ENCODE data around the gene SPARCL1.

Gene SPARCL1

GRCh38 chr4:87510747-87511146 is 18.4 kb downstream of the SPARCL1 start:
- POLR2A ChIA-PET, result no interaction called here
- CTCF ChIA-PET, result no interaction called here
- no peak for DNase-seq (ENCODE audit: extremely low spot score)
- TF ChIP-seq ARNT (IDR thresholded peaks at IDR 0.05) (no peak), FOXM1 (IDR thresholded peaks at IDR 0.05; ENCODE audit: borderline replicate concordance) (no peak), ZNF384 (IDR thresholded peaks at IDR 0.05) (no peak), BHLHE40 (IDR thresholded peaks at IDR 0.05; ENCODE audit: borderline replicate concordance) (no peak), NFRKB (IDR thresholded peaks at IDR 0.05) (no peak), TARDBP (IDR thresholded peaks at IDR 0.05) (no peak), FOXK2 (IDR thresholded peaks at IDR 0.05) (no peak), LEF1 (IDR thresholded peaks at IDR 0.05; ENCODE audit: borderline replicate concordance) (no peak), L3MBTL2 (conservative IDR thresholded peaks at IDR 0.05) (no peak), HDGF (IDR thresholded peaks at IDR 0.05; ENCODE audit: borderline replicate concordance) (no peak), CTBP1 (IDR thresholded peaks at IDR 0.05; ENCODE audit: borderline replicate concordance) (no peak), SP1 (IDR thresholded peaks at IDR 0.05) (no peak), ELF4 (IDR thresholded peaks at IDR 0.05) (no peak), SUZ12 (IDR thresholded peaks at IDR 0.05) (no peak), FOXA1 (IDR thresholded peaks at IDR 0.05) (no peak)
- TF ChIP-seq, protein P1, sequence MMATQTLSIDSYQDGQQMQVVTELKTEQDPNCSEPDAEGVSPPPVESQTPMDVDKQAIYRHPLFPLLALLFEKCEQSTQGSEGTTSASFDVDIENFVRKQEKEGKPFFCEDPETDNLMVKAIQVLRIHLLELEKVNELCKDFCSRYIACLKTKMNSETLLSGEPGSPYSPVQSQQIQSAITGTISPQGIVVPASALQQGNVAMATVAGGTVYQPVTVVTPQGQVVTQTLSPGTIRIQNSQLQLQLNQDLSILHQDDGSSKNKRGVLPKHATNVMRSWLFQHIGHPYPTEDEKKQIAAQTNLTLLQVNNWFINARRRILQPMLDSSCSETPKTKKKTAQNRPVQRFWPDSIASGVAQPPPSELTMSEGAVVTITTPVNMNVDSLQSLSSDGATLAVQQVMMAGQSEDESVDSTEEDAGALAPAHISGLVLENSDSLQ (IDR thresholded peaks at IDR 0.05), result no peak

DNA sequence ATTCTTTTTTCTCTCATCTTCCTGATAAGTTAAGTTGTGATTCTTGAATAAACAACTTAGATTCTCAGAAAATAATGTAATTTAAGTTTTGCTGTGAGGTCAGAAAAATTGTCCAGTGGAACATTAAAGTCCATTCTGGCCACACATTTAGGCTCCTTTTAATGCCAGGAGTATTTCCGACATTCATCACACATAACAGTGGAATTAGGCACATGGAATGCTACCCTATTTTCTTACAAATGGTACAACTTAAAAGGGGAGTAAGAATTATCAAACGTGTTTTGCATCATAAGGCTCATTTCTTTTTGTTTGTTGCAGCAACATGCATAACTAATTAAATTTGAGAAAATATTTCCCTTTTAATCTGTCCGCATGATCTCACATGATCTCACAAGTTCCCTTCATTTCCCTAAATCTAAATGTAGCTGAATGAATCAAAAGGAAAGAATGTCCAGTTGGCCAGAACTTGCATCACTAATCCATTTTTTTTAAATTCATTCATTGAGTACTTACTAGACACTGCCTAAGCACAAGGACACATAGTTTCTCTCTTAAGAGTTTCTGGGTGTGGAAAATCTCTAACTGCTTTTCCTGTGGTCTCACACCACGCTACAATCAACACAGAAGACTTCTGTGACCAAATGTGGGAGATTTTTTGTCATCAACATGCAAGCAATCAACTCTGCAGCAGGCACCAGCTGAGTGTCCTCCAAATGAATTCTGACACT is 22.0 kb downstream of the SPARCL1 start:
- ChIA-PET POLR2A (no interaction called here), CTCF (no interaction called here)
- no peak for DNase-seq (ENCODE audit: extremely low spot score)
- TF ChIP-seq BHLHE40 (IDR thresholded peaks at IDR 0.05; ENCODE audit: borderline replicate concordance) (no peak), SP1 (IDR thresholded peaks at IDR 0.05) (no peak), ZNF384 (IDR thresholded peaks at IDR 0.05) (no peak), TARDBP (IDR thresholded peaks at IDR 0.05) (no peak), FOXA1 (IDR thresholded peaks at IDR 0.05) (no peak), NFRKB (IDR thresholded peaks at IDR 0.05) (no peak), FOXK2 (IDR thresholded peaks at IDR 0.05) (no peak), SUZ12 (IDR thresholded peaks at IDR 0.05) (no peak), ARNT (IDR thresholded peaks at IDR 0.05) (no peak), FOXM1 (IDR thresholded peaks at IDR 0.05; ENCODE audit: borderline replicate concordance) (no peak), L3MBTL2 (conservative IDR thresholded peaks at IDR 0.05) (no peak), CTBP1 (IDR thresholded peaks at IDR 0.05; ENCODE audit: borderline replicate concordance) (no peak), ELF4 (IDR thresholded peaks at IDR 0.05) (no peak), HDGF (IDR thresholded peaks at IDR 0.05; ENCODE audit: borderline replicate concordance) (no peak), LEF1 (IDR thresholded peaks at IDR 0.05; ENCODE audit: borderline replicate concordance) (no peak)
- TF ChIP-seq, protein P1 (IDR thresholded peaks at IDR 0.05), result no peak

DNA sequence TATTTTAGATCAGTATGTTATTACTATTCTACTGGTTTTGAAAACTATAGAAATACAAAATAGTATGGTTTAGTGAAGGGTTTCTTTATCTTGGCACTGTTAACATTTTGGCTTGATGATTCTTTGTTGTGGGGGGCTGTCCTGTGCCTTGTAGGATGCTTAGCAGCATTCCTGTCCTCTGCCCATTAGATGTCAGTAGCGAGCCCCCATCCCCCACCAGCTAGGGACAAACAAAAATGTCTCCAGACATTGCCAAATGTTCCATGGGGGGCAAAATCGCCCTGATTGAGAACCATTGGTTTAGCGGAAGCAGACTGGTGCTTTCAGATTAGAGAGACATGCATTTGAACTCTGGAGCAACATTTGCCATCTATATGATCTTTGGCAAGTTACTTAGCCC is 23.3 kb downstream of the SPARCL1 start:
- POLR2A ChIA-PET, result no interaction called here
- CTCF ChIA-PET, result no interaction called here
- DNase-seq (ENCODE audit: extremely low spot score), result no peak
- TF ChIP-seq ELF4 (IDR thresholded peaks at IDR 0.05) (no peak), L3MBTL2 (conservative IDR thresholded peaks at IDR 0.05) (no peak), CTBP1 (IDR thresholded peaks at IDR 0.05; ENCODE audit: borderline replicate concordance) (no peak), ZNF384 (IDR thresholded peaks at IDR 0.05) (no peak), FOXK2 (IDR thresholded peaks at IDR 0.05) (no peak), SP1 (IDR thresholded peaks at IDR 0.05) (no peak), HDGF (IDR thresholded peaks at IDR 0.05; ENCODE audit: borderline replicate concordance) (no peak), FOXA1 (IDR thresholded peaks at IDR 0.05) (no peak), NFRKB (IDR thresholded peaks at IDR 0.05) (no peak), LEF1 (IDR thresholded peaks at IDR 0.05; ENCODE audit: borderline replicate concordance) (no peak)
- TF ChIP-seq, protein P1 (IDR thresholded peaks at IDR 0.05), result no peak

GRCh38 chr4:87502580-87503238 is 26.5 kb downstream of the SPARCL1 start:
- CTCF ChIA-PET, result no interaction called here
- DNase-seq (ENCODE audit: extremely low spot score), result no peak
- no peak for TF ChIP-seq ARNT (IDR thresholded peaks at IDR 0.05)
- TF ChIP-seq FOXA1 (IDR thresholded peaks at IDR 0.05), result no peak
- no peak for TF ChIP-seq LEF1 (IDR thresholded peaks at IDR 0.05; ENCODE audit: borderline replicate concordance)
- no peak for TF ChIP-seq NFRKB (IDR thresholded peaks at IDR 0.05)
- TF ChIP-seq SP1 (IDR thresholded peaks at IDR 0.05), result no peak
- no peak for TF ChIP-seq SUZ12 (IDR thresholded peaks at IDR 0.05)
- TF ChIP-seq TARDBP (IDR thresholded peaks at IDR 0.05), result no peak
- POLR2A ChIA-PET, result no interaction called here

DNA sequence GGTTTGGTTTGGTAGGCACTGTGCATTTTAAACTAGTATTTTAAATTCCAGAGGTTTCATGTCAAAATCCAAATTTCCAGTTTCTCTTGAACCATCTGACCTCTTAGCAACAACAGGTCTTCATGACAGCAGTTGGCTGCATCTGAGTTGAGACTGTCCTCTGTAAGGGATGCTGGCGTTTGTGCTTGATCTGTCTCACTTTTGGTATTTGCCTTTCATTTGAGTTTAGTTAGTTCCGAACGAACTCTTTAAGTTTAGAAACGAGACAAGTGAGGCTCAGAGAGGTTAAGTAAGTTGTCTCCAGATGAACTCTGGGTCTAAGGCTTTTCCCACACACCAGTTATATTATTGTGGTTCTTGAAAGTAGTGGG is 29.1 kb downstream of the SPARCL1 start:
- DNase-seq (ENCODE audit: extremely low spot score), result no peak
- POLR2A ChIA-PET, result no interaction called here
- TF ChIP-seq FOXA1 (IDR thresholded peaks at IDR 0.05) (no peak), FOXK2 (IDR thresholded peaks at IDR 0.05) (no peak), SP1 (IDR thresholded peaks at IDR 0.05) (no peak), NFRKB (IDR thresholded peaks at IDR 0.05) (no peak), TARDBP (IDR thresholded peaks at IDR 0.05) (no peak), CTBP1 (IDR thresholded peaks at IDR 0.05; ENCODE audit: borderline replicate concordance) (no peak), ARNT (IDR thresholded peaks at IDR 0.05) (no peak), BHLHE40 (IDR thresholded peaks at IDR 0.05; ENCODE audit: borderline replicate concordance) (no peak), SUZ12 (IDR thresholded peaks at IDR 0.05) (no peak), ZNF384 (IDR thresholded peaks at IDR 0.05) (no peak), FOXM1 (IDR thresholded peaks at IDR 0.05; ENCODE audit: borderline replicate concordance) (no peak), HDGF (IDR thresholded peaks at IDR 0.05; ENCODE audit: borderline replicate concordance) (no peak), L3MBTL2 (conservative IDR thresholded peaks at IDR 0.05) (no peak), LEF1 (IDR thresholded peaks at IDR 0.05; ENCODE audit: borderline replicate concordance) (no peak), ELF4 (IDR thresholded peaks at IDR 0.05) (no peak)
- TF ChIP-seq, protein P1 (IDR thresholded peaks at IDR 0.05), result no peak
- CTCF ChIA-PET, result no interaction called here
